ENCODE results near the gene MACROH2A1. TPM values are rescaled to one million over a fixed set of nuclear protein-coding genes. Genes with fewer than 3 reads are reported as not detected.

The MACROH2A1 gene
- total RNA-seq, 1 donor from 2014 or later = 319 TPM

GRCh38 chr5:135356522-135357318, 42.3 kb downstream of the MACROH2A1 start:
- no peak for DNase-seq (ENCODE audit: low spot score, unreplicated experiment)
- Mint-ChIP-seq H3K36me3 (ENCODE audit: insufficient read depth) (peaks cover 8% of the 10 kb centered on the region), H3K27me3 (no peaks in the 10 kb centered on the region), H3K27ac (no peak overlapping the region), H3K9me3 (ENCODE audit: low read depth) (no peaks in the 10 kb centered on the region), H3K4me3 (ENCODE audit: low read depth) (no peak overlapping the region), H3K4me1 (ENCODE audit: low read depth) (no peaks in the 10 kb centered on the region)
- TF ChIP-seq, protein P1, sequence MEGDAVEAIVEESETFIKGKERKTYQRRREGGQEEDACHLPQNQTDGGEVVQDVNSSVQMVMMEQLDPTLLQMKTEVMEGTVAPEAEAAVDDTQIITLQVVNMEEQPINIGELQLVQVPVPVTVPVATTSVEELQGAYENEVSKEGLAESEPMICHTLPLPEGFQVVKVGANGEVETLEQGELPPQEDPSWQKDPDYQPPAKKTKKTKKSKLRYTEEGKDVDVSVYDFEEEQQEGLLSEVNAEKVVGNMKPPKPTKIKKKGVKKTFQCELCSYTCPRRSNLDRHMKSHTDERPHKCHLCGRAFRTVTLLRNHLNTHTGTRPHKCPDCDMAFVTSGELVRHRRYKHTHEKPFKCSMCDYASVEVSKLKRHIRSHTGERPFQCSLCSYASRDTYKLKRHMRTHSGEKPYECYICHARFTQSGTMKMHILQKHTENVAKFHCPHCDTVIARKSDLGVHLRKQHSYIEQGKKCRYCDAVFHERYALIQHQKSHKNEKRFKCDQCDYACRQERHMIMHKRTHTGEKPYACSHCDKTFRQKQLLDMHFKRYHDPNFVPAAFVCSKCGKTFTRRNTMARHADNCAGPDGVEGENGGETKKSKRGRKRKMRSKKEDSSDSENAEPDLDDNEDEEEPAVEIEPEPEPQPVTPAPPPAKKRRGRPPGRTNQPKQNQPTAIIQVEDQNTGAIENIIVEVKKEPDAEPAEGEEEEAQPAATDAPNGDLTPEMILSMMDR (IDR thresholded peaks at IDR 0.05; ENCODE audit: unreplicated experiment) = no peak

DNA sequence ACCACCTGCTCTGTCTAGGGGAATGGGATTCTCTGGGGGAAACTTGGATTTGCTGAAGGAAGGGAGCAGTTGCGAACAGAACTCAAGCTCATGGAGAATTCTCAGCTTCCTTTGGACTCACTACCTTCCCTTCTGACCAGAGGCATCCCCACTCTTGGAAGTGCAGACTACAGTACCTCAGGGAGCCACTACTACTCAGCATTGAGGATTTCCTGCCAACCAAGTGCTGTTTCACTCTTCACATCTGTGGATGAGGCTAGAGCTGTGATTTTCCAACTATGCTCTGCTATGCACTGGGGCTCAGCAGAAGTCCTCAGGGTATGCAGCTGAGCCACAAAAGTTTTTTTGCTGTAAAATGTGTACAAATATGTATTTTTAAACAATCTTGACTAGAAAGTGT, 43.9 kb downstream of the MACROH2A1 start:
- no peak for DNase-seq (ENCODE audit: low spot score, unreplicated experiment)
- Mint-ChIP-seq H3K36me3 (ENCODE audit: insufficient read depth) (peaks cover 15% of the 10 kb centered on the region), H3K4me3 (ENCODE audit: low read depth) (no peak overlapping the region), H3K27me3 (no peaks in the 10 kb centered on the region), H3K27ac (no peak overlapping the region), H3K9me3 (ENCODE audit: low read depth) (no peaks in the 10 kb centered on the region), H3K4me1 (ENCODE audit: low read depth) (no peaks in the 10 kb centered on the region)
- TF ChIP-seq, protein P1 (IDR thresholded peaks at IDR 0.05; ENCODE audit: unreplicated experiment) = no peak

- Mint-ChIP-seq H3K27ac (peak overlapping the region; percentile 63), H3K36me3 (ENCODE audit: insufficient read depth) (peaks cover 15% of the 10 kb centered on the region), H3K27me3 (no peaks in the 10 kb centered on the region), H3K4me3 (ENCODE audit: low read depth) (no peak overlapping the region), H3K9me3 (ENCODE audit: low read depth) (no peaks in the 10 kb centered on the region), H3K4me1 (ENCODE audit: low read depth) (no peaks in the 10 kb centered on the region)
- TF ChIP-seq, protein P1 (IDR thresholded peaks at IDR 0.05; ENCODE audit: unreplicated experiment) = no peak
- DNase-seq (ENCODE audit: low spot score, unreplicated experiment) = no peak
Observed at GRCh38 chr5:135353952-135354721, 44.9 kb downstream of the MACROH2A1 start.

DNA sequence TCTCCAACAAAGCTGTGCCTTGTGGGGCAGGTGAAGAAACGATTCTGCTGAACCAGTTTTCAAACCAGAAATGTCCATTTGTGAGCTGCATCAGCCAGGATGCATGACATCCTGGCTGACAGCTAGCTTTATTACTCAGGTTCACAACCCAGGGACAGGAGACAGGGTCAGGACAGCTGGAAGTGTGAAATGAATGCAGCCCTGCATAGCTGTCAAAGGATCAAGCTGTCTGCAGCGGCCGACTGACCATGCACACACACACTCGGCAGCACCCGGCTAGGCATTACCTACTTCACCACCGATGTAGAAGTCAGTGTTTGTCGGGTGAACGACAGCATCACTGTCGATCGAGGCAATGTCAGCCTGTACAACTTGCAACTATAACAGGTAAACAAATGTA, 48.5 kb downstream of the MACROH2A1 start:
- Mint-ChIP-seq H3K27ac (peak overlapping the region; percentile 71), H3K4me1 (ENCODE audit: low read depth) (peaks cover 3% of the 10 kb centered on the region), H3K4me3 (ENCODE audit: low read depth) (no peak overlapping the region), H3K9me3 (ENCODE audit: low read depth) (no peaks in the 10 kb centered on the region), H3K27me3 (no peaks in the 10 kb centered on the region), H3K36me3 (ENCODE audit: insufficient read depth) (peaks cover 16% of the 10 kb centered on the region)
- no peak for DNase-seq (ENCODE audit: low spot score, unreplicated experiment)
- TF ChIP-seq, protein P1 (IDR thresholded peaks at IDR 0.05; ENCODE audit: unreplicated experiment) = no peak

DNA sequence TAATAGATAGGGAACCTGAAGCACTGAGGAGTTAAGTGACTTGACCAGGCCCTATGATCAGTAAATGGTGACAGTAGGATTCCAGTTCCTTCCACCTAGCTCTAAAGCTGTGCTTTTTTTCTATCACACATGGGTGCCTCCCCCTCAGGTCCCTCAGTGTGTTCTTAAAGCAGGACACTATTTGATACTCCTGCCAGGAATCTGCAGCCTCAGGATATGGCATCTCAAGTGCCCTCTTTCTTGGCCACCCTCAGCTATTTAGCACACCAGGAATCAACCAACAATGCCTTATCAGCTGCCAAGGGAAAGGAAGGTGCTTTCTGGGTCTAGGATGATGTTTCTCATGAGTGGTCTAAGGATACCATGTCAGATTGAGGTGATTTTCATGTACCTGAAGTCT, 49.1 kb downstream of the MACROH2A1 start:
- H3K4me3 Mint-ChIP-seq (ENCODE audit: low read depth) = no peak overlapping the region
- H3K27ac Mint-ChIP-seq = no peak overlapping the region
- no peaks in the 10 kb centered on the region for H3K27me3 Mint-ChIP-seq
- no peak for DNase-seq (ENCODE audit: low spot score, unreplicated experiment)
- TF ChIP-seq, protein P1 (IDR thresholded peaks at IDR 0.05; ENCODE audit: unreplicated experiment) = no peak
- peaks cover 3% of the 10 kb centered on the region for H3K4me1 Mint-ChIP-seq (ENCODE audit: low read depth)
- peaks cover 18% of the 10 kb centered on the region for H3K36me3 Mint-ChIP-seq (ENCODE audit: insufficient read depth)
- H3K9me3 Mint-ChIP-seq (ENCODE audit: low read depth) = no peaks in the 10 kb centered on the region

All from progenitor cell of endocrine pancreas (in vitro differentiated cells).